ENCODE results near the gene PARVA.

DNA sequence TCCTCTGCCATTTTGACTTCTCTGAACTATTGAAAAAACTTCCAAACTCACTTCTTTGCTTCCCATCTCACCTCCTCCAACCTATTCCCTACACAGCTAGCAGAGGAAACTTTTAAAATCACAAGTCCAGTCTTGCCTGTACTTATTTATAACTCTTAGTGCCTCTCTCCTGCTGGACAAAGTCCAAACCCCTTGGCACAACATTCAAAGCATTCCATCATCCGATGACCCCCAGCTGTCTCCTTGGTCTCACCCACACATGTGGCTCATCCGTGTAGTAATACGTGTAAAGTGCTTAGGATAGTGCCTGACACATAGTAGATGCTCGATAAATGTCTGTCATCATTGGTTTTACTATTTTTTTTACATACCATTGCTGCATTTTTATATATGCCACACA, 101.4 kb downstream of the PARVA start:
- TF ChIP-seq EGR1 (conservative IDR thresholded peaks at IDR 0.05): no peak
- TF ChIP-seq JUND (IDR thresholded peaks at IDR 0.05; ENCODE audit: borderline replicate concordance, low read depth, low read length): no peak
- no peak for TF ChIP-seq JUND (tag; IDR thresholded peaks at IDR 0.05; ENCODE audit: borderline replicate concordance, low read depth, low read length)
- no peak for TF ChIP-seq CTCF (IDR thresholded peaks at IDR 0.05 in 2 of 3, conservative IDR thresholded peaks at IDR 0.05 in 1 of 3; ENCODE audit: insufficient read depth in 2 of 3, low read depth in 1 of 3, low read length in 3 of 3)
- TF ChIP-seq, protein P1, sequence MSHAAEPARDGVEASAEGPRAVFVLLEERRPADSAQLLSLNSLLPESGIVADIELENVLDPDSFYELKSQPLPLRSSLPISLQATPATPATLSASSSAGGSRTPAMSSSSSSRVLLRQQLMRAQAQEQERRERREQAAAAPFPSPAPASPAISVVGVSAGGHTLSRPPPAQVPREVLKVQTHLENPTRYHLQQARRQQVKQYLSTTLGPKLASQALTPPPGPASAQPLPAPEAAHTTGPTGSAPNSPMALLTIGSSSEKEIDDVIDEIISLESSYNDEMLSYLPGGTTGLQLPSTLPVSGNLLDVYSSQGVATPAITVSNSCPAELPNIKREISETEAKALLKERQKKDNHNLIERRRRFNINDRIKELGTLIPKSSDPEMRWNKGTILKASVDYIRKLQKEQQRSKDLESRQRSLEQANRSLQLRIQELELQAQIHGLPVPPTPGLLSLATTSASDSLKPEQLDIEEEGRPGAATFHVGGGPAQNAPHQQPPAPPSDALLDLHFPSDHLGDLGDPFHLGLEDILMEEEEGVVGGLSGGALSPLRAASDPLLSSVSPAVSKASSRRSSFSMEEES (CRISPR knock-in tag; IDR thresholded peaks at IDR 0.05): no peak
- no peak for TF ChIP-seq ARNT (IDR thresholded peaks at IDR 0.05)
- no peak for TF ChIP-seq BHLHE40 (IDR thresholded peaks at IDR 0.05; ENCODE audit: low read length)
- no peak for TF ChIP-seq PRDM10 (IDR thresholded peaks at IDR 0.05; ENCODE audit: partially characterized antibody)
- TF ChIP-seq BRD9 (IDR thresholded peaks at IDR 0.05; ENCODE audit: low read depth, partially characterized antibody): no peak
- no peak for TF ChIP-seq UBTF (IDR thresholded peaks at IDR 0.05; ENCODE audit: borderline replicate concordance in 1 of 2, low read depth in 2 of 2, low read length in 2 of 2)
- no peak for TF ChIP-seq ZBTB1 (CRISPR knock-in tag; IDR thresholded peaks at IDR 0.05; ENCODE audit: borderline replicate concordance, low read depth)

All from K562 (cell line).